Subcutaneous abdominal adipose tissue (tissue), 5 donors: ENCODE data around the gene IFIT1B.
"Not testable (repeated sequence)": the region's sequence is repeated elsewhere in the genome, so short reads cannot be mapped to it uniquely, and the experiment has no call there.

ENCODE experiments used
- H3K27ac ChIP-seq: one replicate; pipeline ENCODE4 v1.7.0; 2013; ENCODE audit warnings: low read depth, mild to moderate bottlenecking, inconsistent platforms, low read length, moderate library complexity
- H3K27me3 ChIP-seq, 5 donors: one replicate each; pipeline ENCODE4 v1.7.0; 2013; ENCODE audit warnings: low read length in 5 of 5, inconsistent platforms in 1 of 5; ENCODE audit not compliant: control insufficient read depth in 5 of 5, insufficient read depth in 4 of 5
- H3K36me3 ChIP-seq, 5 donors: one replicate each; pipeline ENCODE4 v1.7.0; 2013; ENCODE audit warnings: low read length in 5 of 5; ENCODE audit not compliant: control insufficient read depth in 5 of 5, insufficient read depth in 5 of 5
- H3K4me1 ChIP-seq, 5 donors: one replicate each; pipeline ENCODE4 v1.7.0; 2013; ENCODE audit warnings: low read length in 5 of 5, mild to moderate bottlenecking in 3 of 5, moderate library complexity in 1 of 5; ENCODE audit not compliant: control insufficient read depth in 5 of 5, insufficient read depth in 5 of 5
- H3K4me3 ChIP-seq, 5 donors: one replicate each; pipeline ENCODE4 v1.7.0; 2013; ENCODE audit warnings: low read length in 5 of 5, low read depth in 1 of 5
- H3K9ac ChIP-seq, 5 donors: one replicate each; pipeline ENCODE4 v1.7.0; 2013; ENCODE audit warnings: low read length in 5 of 5, mild to moderate bottlenecking in 4 of 5, moderate library complexity in 3 of 5
- H3K9me3 ChIP-seq, 5 donors: one replicate each; pipeline ENCODE4 v1.7.0; 2013; ENCODE audit warnings: low read length in 5 of 5; ENCODE audit not compliant: control insufficient read depth in 5 of 5
- donor health status: healthy.
- donor health status: healthy.
- donor health status: healthy.
- donor health status: healthy.
- donor health status: healthy.

Gene IFIT1B

GRCh38 chr10:89348481-89348880 is 29.4 kb upstream of the IFIT1B start:
- Histone ChIP-seq H3K4me1 (peaks cover 24 to 69% (median 57%) of the 10 kb centered on the region in 5 donors), H3K9ac (peak overlapping the region in 2 of 5 donors; percentile 35 to 75), H3K27ac (peak overlapping the region; percentile 84), H3K27me3 (no peaks in the 10 kb centered on the region), H3K36me3 (no peaks in the 10 kb centered on the region), H3K4me3 (peak overlapping the region in 1 of 5 donors; percentile 19), H3K9me3 (no peaks in the 10 kb centered on the region)

DNA sequence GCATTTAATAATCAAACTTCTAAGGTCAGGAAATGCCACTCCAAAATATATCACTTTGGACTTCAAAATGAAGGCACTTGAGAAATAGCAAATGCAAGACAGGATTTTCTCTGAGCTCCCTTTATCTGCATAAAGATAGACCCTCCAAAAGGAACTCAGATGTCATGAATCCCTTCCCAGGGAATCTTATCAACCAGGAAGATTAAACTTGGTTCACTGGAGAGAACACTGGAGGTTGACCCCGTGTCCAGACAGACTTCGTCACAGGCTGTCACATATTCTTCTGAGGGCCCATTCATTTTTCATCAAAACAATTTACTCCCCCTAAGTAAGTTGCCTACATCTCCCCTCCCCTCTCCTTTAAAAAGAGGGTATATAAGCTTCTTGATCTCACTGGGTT is 28.9 kb upstream of the IFIT1B start:
- Histone ChIP-seq H3K4me3 (no peak overlapping the region), H3K4me1 (peaks cover 24 to 69% (median 57%) of the 10 kb centered on the region in 5 donors), H3K36me3 (no peaks in the 10 kb centered on the region), H3K9me3 (no peaks in the 10 kb centered on the region), H3K27me3 (no peaks in the 10 kb centered on the region), H3K9ac (no peak overlapping the region), H3K27ac (peak overlapping the region; percentile 84)

DNA sequence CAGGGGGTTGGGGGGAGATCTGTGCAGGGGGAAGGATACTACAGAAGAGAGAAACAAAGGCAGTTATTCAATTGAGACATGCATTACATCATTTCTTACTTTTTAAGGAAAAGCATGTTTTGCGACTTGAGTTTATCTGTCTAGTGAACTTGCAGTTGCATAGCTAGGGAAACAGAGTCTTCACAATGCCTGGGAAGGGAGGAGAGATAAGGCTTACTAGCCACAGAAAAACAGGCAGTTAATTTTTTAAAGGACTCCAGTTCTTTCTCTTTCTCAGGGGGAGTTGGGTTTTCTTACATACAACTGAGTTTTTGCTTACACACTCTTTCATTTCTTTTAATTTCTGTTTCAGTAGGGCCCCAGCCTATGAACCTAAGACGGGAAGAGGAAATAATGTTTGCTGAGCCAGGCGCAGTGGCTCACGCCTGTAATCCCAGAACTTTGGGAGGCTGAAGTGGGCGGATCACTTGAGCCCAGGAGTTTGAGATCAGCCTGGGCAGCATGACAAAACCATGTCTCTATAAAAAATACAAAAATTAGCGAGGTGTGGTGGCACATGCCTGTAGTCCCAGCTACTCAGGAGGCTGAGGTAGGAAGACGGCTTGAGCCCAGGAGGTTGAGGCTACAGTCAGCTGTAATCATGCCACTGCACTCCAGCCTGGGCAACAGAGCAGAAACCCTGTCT is 27.1 kb upstream of the IFIT1B start:
- H3K4me1 ChIP-seq, result peaks cover 24 to 66% (median 57%) of the 10 kb centered on the region in 5 donors
- peak overlapping the region in 3 of 5 donors; percentile 19 to 44 (median 36) for H3K4me3 ChIP-seq
- not testable (repeated sequence) for H3K9me3 ChIP-seq, H3K27me3 ChIP-seq, H3K36me3 ChIP-seq
- H3K9ac ChIP-seq, result peak overlapping the region in 1 of 5 donors; percentile 74
- peak overlapping the region; percentile 97 for H3K27ac ChIP-seq

GRCh38 chr10:89351412-89351779 is 26.5 kb upstream of the IFIT1B start:
- Histone ChIP-seq H3K4me3 (peak overlapping the region in 2 of 5 donors; percentile 19 to 36), H3K9me3 (no peaks in the 10 kb centered on the region), H3K36me3 (no peaks in the 10 kb centered on the region), H3K9ac (peak overlapping the region in 4 of 5 donors; percentile 48 to 74 (median 58)), H3K4me1 (peaks cover 23 to 60% (median 52%) of the 10 kb centered on the region in 5 donors), H3K27me3 (no peaks in the 10 kb centered on the region), H3K27ac (peak overlapping the region; percentile 97)

DNA sequence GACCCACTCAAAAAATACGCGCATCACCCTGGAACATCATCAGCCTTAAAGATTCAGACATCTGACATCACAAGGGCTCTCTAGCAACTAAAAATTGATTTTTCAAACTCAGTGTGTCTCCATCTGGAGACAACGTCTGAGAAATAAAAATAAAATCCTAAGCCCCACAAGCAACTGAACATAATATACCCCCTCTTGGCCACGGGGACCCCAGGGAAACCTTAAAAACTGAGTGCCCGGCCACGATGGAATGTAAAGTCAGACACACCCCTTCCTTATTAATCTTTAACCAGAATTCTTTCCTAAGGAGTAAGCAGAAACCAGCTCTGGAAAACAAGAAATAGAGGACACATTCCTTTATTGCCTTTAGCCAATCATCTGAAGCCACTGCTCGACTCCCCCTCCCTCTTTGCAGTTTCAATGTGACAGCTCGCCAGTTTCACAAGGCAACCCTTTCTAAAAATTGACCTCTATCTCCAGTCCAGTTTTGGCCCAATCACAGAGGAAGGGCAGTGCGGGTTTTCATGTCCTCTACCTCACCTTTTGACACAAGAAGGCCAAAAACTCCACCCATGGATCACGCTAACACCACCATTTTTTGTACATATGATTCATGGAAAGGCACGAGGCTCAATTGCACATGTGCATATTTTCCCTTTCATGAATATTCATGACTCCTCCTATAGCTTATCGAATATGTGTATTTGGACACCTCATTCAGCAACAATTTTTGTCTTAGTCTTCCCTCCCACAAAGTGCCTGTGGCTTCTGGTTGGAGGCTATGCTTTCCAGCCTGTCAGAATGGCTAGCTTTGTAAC is 25.9 kb upstream of the IFIT1B start:
- Histone ChIP-seq H3K4me1 (peaks cover 20 to 56% (median 46%) of the 10 kb centered on the region in 5 donors), H3K9ac (peak overlapping the region in 4 of 5 donors; percentile 48 to 74 (median 58)), H3K4me3 (no peak overlapping the region), H3K27me3 (no peaks in the 10 kb centered on the region), H3K9me3 (no peaks in the 10 kb centered on the region), H3K27ac (peak overlapping the region; percentile 97), H3K36me3 (no peaks in the 10 kb centered on the region)

DNA sequence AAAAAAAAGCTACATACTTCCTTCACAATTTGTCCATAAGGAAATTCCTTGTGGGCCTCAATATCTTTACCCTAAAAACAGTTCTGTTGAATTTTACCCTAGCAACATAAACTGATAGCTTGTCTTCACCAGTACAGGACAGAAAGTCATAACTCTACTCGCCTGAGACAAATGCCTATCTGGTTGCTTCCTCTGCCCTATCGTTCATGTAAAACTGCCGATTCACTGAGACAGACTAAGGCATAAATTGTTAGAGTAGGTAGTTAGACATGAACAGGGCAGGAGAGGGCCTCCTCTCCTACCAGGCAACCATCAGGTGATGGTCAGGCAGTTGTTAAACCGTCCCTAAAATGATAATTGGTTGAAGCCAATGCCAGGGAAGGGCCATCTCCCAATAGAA is 25.1 kb upstream of the IFIT1B start:
- H3K9ac ChIP-seq, result no peak overlapping the region
- peak overlapping the region; percentile 97 for H3K27ac ChIP-seq
- peaks cover 17 to 50% (median 38%) of the 10 kb centered on the region in 5 donors for H3K4me1 ChIP-seq

DNA sequence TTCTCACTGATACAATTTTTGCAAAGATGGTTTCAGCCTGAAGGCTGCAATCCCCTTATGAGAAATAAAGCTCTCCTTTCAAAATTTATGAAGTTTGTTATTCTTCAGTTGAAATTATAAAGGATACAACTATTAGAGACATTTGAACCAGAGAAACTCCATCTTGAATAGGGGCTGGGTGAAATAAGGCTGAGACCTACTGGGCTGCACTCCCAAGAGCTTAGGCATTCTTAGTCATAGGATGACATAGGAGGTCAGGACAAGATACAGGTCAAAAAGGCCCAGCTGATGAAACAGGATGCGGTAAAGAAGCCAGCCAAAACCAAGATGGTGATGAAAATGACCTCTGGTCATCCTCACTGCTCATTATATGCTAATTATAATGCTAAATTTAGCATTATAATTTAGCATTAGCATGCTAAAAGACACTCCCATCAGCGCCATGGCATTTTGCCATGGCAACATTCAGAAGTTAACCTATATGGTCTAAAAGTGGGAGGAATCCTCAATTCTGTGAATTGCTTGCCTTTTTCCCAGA is 22.4 kb upstream of the IFIT1B start:
- H3K27ac ChIP-seq, result no peak overlapping the region
- no peaks in the 10 kb centered on the region for H3K36me3 ChIP-seq
- H3K4me3 ChIP-seq, result no peak overlapping the region
- H3K27me3 ChIP-seq, result no peaks in the 10 kb centered on the region
- no peak overlapping the region for H3K9ac ChIP-seq
- peaks cover 10 to 24% (median 20%) of the 10 kb centered on the region in 5 donors for H3K4me1 ChIP-seq
- H3K9me3 ChIP-seq, result no peaks in the 10 kb centered on the region

More for the DNA sequence above, 25.1 kb upstream of the IFIT1B start:
- Histone ChIP-seq H3K9me3 (no peaks in the 10 kb centered on the region), H3K36me3 (no peaks in the 10 kb centered on the region), H3K27me3 (no peaks in the 10 kb centered on the region), H3K4me3 (no peak overlapping the region)

DNA sequence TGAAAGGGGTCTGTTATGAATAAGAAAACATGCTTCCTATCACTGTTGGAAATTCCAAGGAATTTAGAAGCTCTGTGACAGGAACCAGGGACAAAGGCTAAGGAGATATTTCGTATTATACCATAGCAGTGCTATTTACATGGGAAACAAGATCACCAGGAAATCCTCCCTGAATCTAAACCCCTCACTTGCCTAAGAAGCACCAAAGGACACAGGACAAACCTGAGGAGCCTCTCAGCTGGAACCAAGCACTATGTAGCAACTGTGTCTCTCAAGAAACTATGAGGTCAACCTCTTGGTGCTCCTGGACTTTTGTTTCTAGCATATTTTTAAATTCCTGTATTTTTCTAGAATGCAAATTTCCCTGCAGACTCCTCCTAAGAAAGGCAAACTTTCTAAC is 20.8 kb upstream of the IFIT1B start:
- no peaks in the 10 kb centered on the region for H3K27me3 ChIP-seq
- no peak overlapping the region for H3K27ac ChIP-seq
- no peak overlapping the region for H3K4me3 ChIP-seq
- peaks cover 3 to 7% (median 4%) of the 10 kb centered on the region in 5 donors for H3K4me1 ChIP-seq
- no peak overlapping the region for H3K9ac ChIP-seq
- H3K36me3 ChIP-seq, result no peaks in the 10 kb centered on the region
- H3K9me3 ChIP-seq, result no peaks in the 10 kb centered on the region

DNA sequence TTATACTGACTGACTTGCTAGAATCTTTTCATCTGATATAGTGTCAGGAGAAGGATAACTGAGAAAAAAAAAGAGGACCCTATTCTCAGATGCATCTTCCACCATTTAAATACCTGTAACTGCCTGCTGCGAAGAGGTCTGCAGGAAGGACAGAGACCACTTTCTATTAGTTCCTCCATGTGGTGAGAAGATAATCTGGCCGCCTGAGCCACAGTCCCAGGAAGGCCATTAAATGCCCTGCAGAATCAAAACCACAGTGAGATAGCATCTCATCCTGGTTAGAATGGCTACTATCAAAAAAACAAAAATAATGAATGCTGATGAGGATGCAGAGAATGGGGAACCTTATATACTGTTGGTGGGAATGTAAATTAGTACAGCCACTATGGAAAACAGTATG is 19.9 kb upstream of the IFIT1B start:
- Histone ChIP-seq H3K4me1 (peaks cover 0 to 4% (median 0%) of the 10 kb centered on the region in 5 donors), H3K4me3 (no peak overlapping the region), H3K27me3 (no peaks in the 10 kb centered on the region), H3K9ac (no peak overlapping the region), H3K27ac (no peak overlapping the region), H3K9me3 (no peaks in the 10 kb centered on the region), H3K36me3 (no peaks in the 10 kb centered on the region)

DNA sequence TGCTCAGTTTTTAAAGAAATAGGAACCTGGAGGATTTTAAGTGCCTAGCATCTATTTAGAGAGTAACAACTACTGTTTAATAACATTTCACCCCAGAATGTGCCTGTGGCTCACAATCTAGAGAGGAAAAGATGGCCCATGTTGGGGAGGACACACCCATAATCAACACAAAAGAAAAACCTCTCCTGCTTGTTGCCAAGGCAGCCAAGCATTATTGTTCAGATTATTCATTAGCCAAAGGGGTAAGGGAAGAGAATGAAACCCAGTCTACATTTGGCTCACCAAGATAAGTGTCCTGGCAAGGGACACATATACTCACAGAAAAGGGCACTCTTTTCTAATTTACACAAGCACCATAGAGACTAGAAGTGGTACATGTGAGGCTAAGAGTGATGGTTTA is 17.7 kb upstream of the IFIT1B start:
- Histone ChIP-seq H3K27me3 (no peaks in the 10 kb centered on the region), H3K36me3 (no peaks in the 10 kb centered on the region), H3K4me3 (no peak overlapping the region), H3K4me1 (peaks cover 0 to 4% (median 0%) of the 10 kb centered on the region in 5 donors), H3K9me3 (no peaks in the 10 kb centered on the region), H3K27ac (no peak overlapping the region), H3K9ac (no peak overlapping the region)
